ENCODE data around the gene BANP. TPM values are rescaled to one million over a fixed set of nuclear protein-coding genes. Genes with fewer than 3 reads are reported as not detected.

BANP gene
- total RNA-seq, 1 donor from 2014 or later, result 44.0 TPM

- Histone ChIP-seq H3K36me3 (no peaks in the 10 kb centered on the region), H3K27me3 (no peaks in the 10 kb centered on the region), H3K9me3 (peaks cover 13% of the 10 kb centered on the region), H3K4me1 (peaks cover 38% of the 10 kb centered on the region), H3K27ac (no peak overlapping the region), H3K4me3 (no peak overlapping the region)
- TF ChIP-seq POLR2AphosphoS5 (IDR thresholded peaks at IDR 0.05; ENCODE audit: insufficient read depth in 1 of 2, low read depth in 1 of 2) (no peak), CTCF (IDR thresholded peaks at IDR 0.05) (no peak), POLR2A (IDR thresholded peaks at IDR 0.05) (no peak)
- intact Hi-C loops (cut with DNase I), result no loop called here
- no peak for DNase-seq (ENCODE audit: extremely low spot score in 2 of 2)
Observed at GRCh38 chr16:87968541-87968940, 17.3 kb downstream of the BANP start.

- intact Hi-C loops (cut with DNase I), result no loop called here
- no peak for DNase-seq (ENCODE audit: extremely low spot score in 2 of 2)
- Histone ChIP-seq H3K4me3 (no peak overlapping the region), H3K4me1 (peaks cover 26% of the 10 kb centered on the region), H3K9me3 (peaks cover 13% of the 10 kb centered on the region), H3K27ac (no peak overlapping the region), H3K27me3 (no peaks in the 10 kb centered on the region), H3K36me3 (no peaks in the 10 kb centered on the region)
- TF ChIP-seq POLR2AphosphoS5 (IDR thresholded peaks at IDR 0.05; ENCODE audit: insufficient read depth in 1 of 2, low read depth in 1 of 2) (no peak), CTCF (IDR thresholded peaks at IDR 0.05) (no peak), POLR2A (IDR thresholded peaks at IDR 0.05) (no peak)
Observed at GRCh38 chr16:87970186-87970585, 19.0 kb downstream of the BANP start.

- intact Hi-C loops (cut with DNase I), result no loop called here
Observed at GRCh38 chr16:87971933-87972332, 20.7 kb downstream of the BANP start.

GRCh38 chr16:87973717-87974116, 22.5 kb downstream of the BANP start:
- intact Hi-C loops (cut with DNase I), result no loop called here
- no peaks in the 10 kb centered on the region for H3K4me1 ChIP-seq
- TF ChIP-seq POLR2AphosphoS5 (IDR thresholded peaks at IDR 0.05; ENCODE audit: insufficient read depth in 1 of 2, low read depth in 1 of 2) (peak in 1 of 2 donors; percentile 43), POLR2A (IDR thresholded peaks at IDR 0.05) (no peak)
- H3K9me3 ChIP-seq, result peaks cover 13% of the 10 kb centered on the region
- peaks cover 0 to 15% of the 10 kb centered on the region in 2 donors for H3K36me3 ChIP-seq
- no peak for DNase-seq (ENCODE audit: extremely low spot score in 2 of 2)
- no peak overlapping the region for H3K4me3 ChIP-seq
- H3K27ac ChIP-seq, result no peak overlapping the region
- no peaks in the 10 kb centered on the region for H3K27me3 ChIP-seq

More at GRCh38 chr16:87971933-87972332, 20.7 kb downstream of the BANP start:
- H3K9me3 ChIP-seq, result peaks cover 13% of the 10 kb centered on the region
- H3K27me3 ChIP-seq, result no peaks in the 10 kb centered on the region
- no peak overlapping the region for H3K27ac ChIP-seq
- peaks cover 0 to 5% of the 10 kb centered on the region in 2 donors for H3K36me3 ChIP-seq
- TF ChIP-seq CTCF (IDR thresholded peaks at IDR 0.05), result no peak
- no peak for TF ChIP-seq POLR2A (IDR thresholded peaks at IDR 0.05)
- no peak for TF ChIP-seq POLR2AphosphoS5 (IDR thresholded peaks at IDR 0.05; ENCODE audit: insufficient read depth in 1 of 2, low read depth in 1 of 2)
- no peak for DNase-seq (ENCODE audit: extremely low spot score in 2 of 2)
- H3K4me3 ChIP-seq, result no peak overlapping the region
- peaks cover 9% of the 10 kb centered on the region for H3K4me1 ChIP-seq

- Histone ChIP-seq H3K4me3 (no peak overlapping the region), H3K27me3 (no peaks in the 10 kb centered on the region), H3K9me3 (peaks cover 13% of the 10 kb centered on the region), H3K36me3 (peaks cover 0 to 16% of the 10 kb centered on the region in 2 donors), H3K4me1 (no peaks in the 10 kb centered on the region), H3K27ac (no peak overlapping the region)
- TF ChIP-seq POLR2A (IDR thresholded peaks at IDR 0.05) (no peak), POLR2AphosphoS5 (IDR thresholded peaks at IDR 0.05; ENCODE audit: insufficient read depth in 1 of 2, low read depth in 1 of 2) (no peak), CTCF (IDR thresholded peaks at IDR 0.05) (no peak)
- DNase-seq (ENCODE audit: extremely low spot score in 2 of 2), result no peak
- intact Hi-C loops (cut with DNase I), result no loop called here
Observed at GRCh38 chr16:87974178-87974577, 22.9 kb downstream of the BANP start.
